GM12865 (cell line): ENCODE results near the gene TRPC1.
A peak's percentile ranks its signal among the peaks of the same experiment; 100 is the strongest.

Experiments used
- DNase-seq: peaks from one replicate; pipeline ENCODE4 v3.0.0; 2010; ENCODE audit warnings: low read depth
- H3K4me3 ChIP-seq: 2 replicates; pipeline ENCODE4 v1.5.1; 2011; ENCODE audit warnings: mild to moderate bottlenecking, low read depth, low read length, control low read depth
- CTCF ChIP-seq: IDR thresholded peaks from 2 replicates; pipeline ENCODE4 v1.5.1; 2011; ENCODE audit warnings: low read length, control low read depth, low read depth, inconsistent platforms; ENCODE audit not compliant: insufficient read depth; ENCODE audit errors: missing control alignments

TRPC1 gene

GRCh38 chr3:142724682-142725356 lies 985 bp downstream of the TRPC1 start:
- no peak for TF ChIP-seq CTCF

DNA sequence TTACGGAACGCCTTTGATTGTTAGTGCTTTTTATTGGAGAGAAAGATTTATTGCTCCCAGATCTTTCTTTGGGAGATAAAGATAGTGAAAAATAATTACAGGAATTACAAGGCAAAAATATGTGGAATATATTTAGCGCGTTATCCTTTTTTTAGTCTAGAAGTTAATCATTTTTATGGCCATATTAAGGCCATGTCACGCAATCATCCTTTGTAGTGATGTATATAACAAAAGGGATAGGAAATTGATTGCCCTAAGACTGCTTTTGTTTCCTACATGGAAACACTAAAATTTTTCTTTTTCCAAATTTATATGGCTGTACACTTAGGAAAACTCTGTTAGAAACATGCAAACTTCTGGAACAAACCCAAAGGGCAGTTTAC lies 1.5 kb downstream of the TRPC1 start:
- H3K4me3 ChIP-seq = no peak overlapping the region
- TF ChIP-seq CTCF = no peak
- DNase-seq = no peak

More at GRCh38 chr3:142724682-142725356, 985 bp downstream of the TRPC1 start:
- peak overlapping the region; percentile 80 for H3K4me3 ChIP-seq
- DNase-seq = no peak

DNA sequence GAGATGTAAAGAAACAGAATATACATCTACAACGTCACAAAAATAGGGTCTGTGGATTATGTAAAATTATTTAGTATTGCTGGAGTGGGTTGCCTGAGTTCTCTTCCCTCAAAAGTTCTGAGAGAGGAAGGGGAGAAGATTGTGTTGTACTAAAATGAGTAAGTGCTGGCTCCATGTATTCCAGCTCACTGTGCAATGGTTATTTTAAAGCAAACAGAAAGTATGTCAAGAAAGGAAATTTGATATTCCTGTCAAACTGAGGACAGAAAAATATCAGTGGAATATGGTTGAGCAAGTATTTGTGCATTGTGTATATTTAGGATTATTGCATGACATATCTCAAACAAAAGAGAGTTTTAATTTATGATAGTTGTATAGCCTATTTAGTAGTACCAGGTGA lies 2.2 kb downstream of the TRPC1 start:
- no peak for TF ChIP-seq CTCF
- no peak overlapping the region for H3K4me3 ChIP-seq
- DNase-seq = no peak

- no peak overlapping the region for H3K4me3 ChIP-seq
- no peak for TF ChIP-seq CTCF
- no peak for DNase-seq
Observed at GRCh38 chr3:142732066-142732465, 8.2 kb downstream of the TRPC1 start.

- DNase-seq = no peak
- no peak for TF ChIP-seq CTCF
- no peak overlapping the region for H3K4me3 ChIP-seq
Observed at GRCh38 chr3:142734834-142735233, 11.0 kb downstream of the TRPC1 start.

GRCh38 chr3:142735462-142735861 lies 11.6 kb downstream of the TRPC1 start:
- DNase-seq = no peak
- no peak for TF ChIP-seq CTCF
- H3K4me3 ChIP-seq = no peak overlapping the region

GRCh38 chr3:142738396-142738795 lies 14.6 kb downstream of the TRPC1 start:
- no peak for TF ChIP-seq CTCF
- DNase-seq = no peak

More at GRCh38 chr3:142738396-142738795, 14.6 kb downstream of the TRPC1 start:
- no peak overlapping the region for H3K4me3 ChIP-seq
